IMR-90 (cell line): ENCODE results near the gene SV2C.

ENCODE experiments used
- MAFK ChIP-seq: IDR thresholded peaks from 2 replicates; pipeline ENCODE4 v1.6.1; 2012; ENCODE audit warnings: low read depth, low read length, improper control_type of control experiment
- TF ChIP-seq, protein P1 (sequence below): conservative IDR thresholded peaks from 2 replicates; pipeline ENCODE4 v1.5.1; 2012; ENCODE audit warnings: mild to moderate bottlenecking, low read depth, low read length, improper control_type of control experiment

DNA sequence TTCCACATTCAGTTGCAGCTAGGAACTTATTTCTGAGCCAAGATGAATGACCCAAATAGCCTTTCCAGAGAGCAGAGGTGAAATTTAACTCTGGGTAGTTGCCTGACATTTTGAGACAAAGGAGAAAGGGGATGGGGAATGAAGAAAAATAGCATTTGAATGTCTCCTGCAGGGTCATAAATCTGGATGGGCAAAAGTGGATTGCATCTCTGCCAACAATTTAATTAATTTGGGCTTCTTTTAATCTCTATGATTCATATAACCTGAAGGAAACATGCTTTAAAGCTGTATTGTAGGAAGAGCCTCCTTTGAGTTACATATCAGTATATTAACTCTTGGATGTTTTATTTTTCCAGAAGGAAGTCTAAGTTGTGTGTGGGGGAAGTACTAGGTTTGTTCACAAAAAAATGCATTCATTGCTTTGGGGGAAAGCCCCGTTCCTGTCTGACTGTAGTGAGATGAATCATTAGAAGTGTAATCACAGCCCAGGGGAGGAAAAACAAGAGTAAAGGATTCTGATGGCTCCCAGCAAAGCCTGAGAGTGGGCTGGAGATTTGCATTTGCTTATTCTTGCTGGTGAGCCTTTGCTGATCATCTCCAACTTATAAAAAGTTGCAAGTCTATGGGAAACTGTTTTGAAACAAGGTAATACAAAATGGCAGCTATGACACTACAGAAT, 186.9 kb downstream of the SV2C start:
- TF ChIP-seq, protein P1, sequence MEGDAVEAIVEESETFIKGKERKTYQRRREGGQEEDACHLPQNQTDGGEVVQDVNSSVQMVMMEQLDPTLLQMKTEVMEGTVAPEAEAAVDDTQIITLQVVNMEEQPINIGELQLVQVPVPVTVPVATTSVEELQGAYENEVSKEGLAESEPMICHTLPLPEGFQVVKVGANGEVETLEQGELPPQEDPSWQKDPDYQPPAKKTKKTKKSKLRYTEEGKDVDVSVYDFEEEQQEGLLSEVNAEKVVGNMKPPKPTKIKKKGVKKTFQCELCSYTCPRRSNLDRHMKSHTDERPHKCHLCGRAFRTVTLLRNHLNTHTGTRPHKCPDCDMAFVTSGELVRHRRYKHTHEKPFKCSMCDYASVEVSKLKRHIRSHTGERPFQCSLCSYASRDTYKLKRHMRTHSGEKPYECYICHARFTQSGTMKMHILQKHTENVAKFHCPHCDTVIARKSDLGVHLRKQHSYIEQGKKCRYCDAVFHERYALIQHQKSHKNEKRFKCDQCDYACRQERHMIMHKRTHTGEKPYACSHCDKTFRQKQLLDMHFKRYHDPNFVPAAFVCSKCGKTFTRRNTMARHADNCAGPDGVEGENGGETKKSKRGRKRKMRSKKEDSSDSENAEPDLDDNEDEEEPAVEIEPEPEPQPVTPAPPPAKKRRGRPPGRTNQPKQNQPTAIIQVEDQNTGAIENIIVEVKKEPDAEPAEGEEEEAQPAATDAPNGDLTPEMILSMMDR, result no peak
- TF ChIP-seq MAFK, result no peak
